ENCODE measurements around the gene CEP135.
A peak's percentile ranks its signal among the peaks of the same experiment; 100 is the strongest.
"Not testable (repeated sequence)": the region's sequence is repeated elsewhere in the genome, so short reads cannot be mapped to it uniquely, and the experiment has no call there.

CEP135 gene
- 45.4 to 56.5 reads per million in 2 donors for total RNA-seq

- DNase-seq = peak; percentile 86
These were observed at the start of gene CEP135 for GRCh38 chr4:55948726-55949481. TSS of gene CEP135 (plus strand) at chr4:55948945. CDS start at chr4:55952131, 3,186 bp downstream.

- no peak for DNase-seq
These were observed 46.1 kb upstream of the CEP135 start for GRCh38 chr4:55902677-55903076.

GRCh38 chr4:55903577-55903976 lies 45.2 kb upstream of the CEP135 start:
- DNase-seq = no peak

GRCh38 chr4:55904576-55904975 lies 44.2 kb upstream of the CEP135 start:
- DNase-seq = no peak

- no peak for DNase-seq
These were observed 42.4 kb upstream of the CEP135 start for GRCh38 chr4:55906323-55906722.

GRCh38 chr4:55906989-55907388 lies 41.8 kb upstream of the CEP135 start:
- DNase-seq = no peak

- DNase-seq = no peak
These were observed 41.3 kb upstream of the CEP135 start for GRCh38 chr4:55907469-55907868.

- DNase-seq = no peak
These were observed 38.6 kb upstream of the CEP135 start for GRCh38 chr4:55910140-55910539.

- no peak for DNase-seq
These were observed 36.5 kb upstream of the CEP135 start for GRCh38 chr4:55912249-55912648.

GRCh38 chr4:55920571-55920970 lies 28.2 kb upstream of the CEP135 start:
- no peak for DNase-seq

- DNase-seq = no peak
These were observed 27.7 kb upstream of the CEP135 start for GRCh38 chr4:55921093-55921492.

- DNase-seq = no peak
These were observed 23.5 kb upstream of the CEP135 start for GRCh38 chr4:55925241-55925640.

GRCh38 chr4:55926610-55927009 lies 22.1 kb upstream of the CEP135 start:
- no peak for DNase-seq

- no peak for DNase-seq
These were observed 20.8 kb upstream of the CEP135 start for GRCh38 chr4:55927803-55928437.

GRCh38 chr4:55928846-55929245 lies 19.9 kb upstream of the CEP135 start:
- no peak for DNase-seq

- no peak for DNase-seq
These were observed 17.7 kb upstream of the CEP135 start for GRCh38 chr4:55931043-55931442.

GRCh38 chr4:55931833-55932232 lies 16.9 kb upstream of the CEP135 start:
- no peak for DNase-seq

- DNase-seq = no peak
These were observed 16.2 kb upstream of the CEP135 start for GRCh38 chr4:55932511-55932910.

GRCh38 chr4:55933611-55934010 lies 15.1 kb upstream of the CEP135 start:
- no peak for DNase-seq

- DNase-seq = not testable (repeated sequence)
These were observed 12.8 kb upstream of the CEP135 start for GRCh38 chr4:55935907-55936306.

- no peak for DNase-seq
These were observed 10.3 kb upstream of the CEP135 start for GRCh38 chr4:55938481-55938880.

- no peak for DNase-seq
These were observed 9.3 kb upstream of the CEP135 start for GRCh38 chr4:55939421-55939820.

GRCh38 chr4:55941881-55942396 lies 6.8 kb upstream of the CEP135 start:
- no peak for DNase-seq

- no peak for DNase-seq
These were observed 1.4 kb upstream of the CEP135 start for GRCh38 chr4:55947254-55947882.
